ENCODE results near the gene FGF12.

The FGF12 gene

GRCh38 chr3:192417017-192417416 lies 310.3 kb downstream of the FGF12 start:
- DNase-seq (ENCODE audit: low read depth, low spot score): peak; percentile 46

- DNase-seq (ENCODE audit: low read depth, low spot score): no peak
These were observed 313.9 kb downstream of the FGF12 start for GRCh38 chr3:192413461-192413860.

- no peak for DNase-seq (ENCODE audit: low read depth, low spot score)
These were observed 316.7 kb downstream of the FGF12 start for GRCh38 chr3:192410684-192410960.

GRCh38 chr3:192409838-192410683 lies 317.3 kb downstream of the FGF12 start:
- peak; percentile 80 for DNase-seq (ENCODE audit: low read depth, low spot score)

- DNase-seq (ENCODE audit: low read depth, low spot score): peak; percentile 79
These were observed 318.0 kb downstream of the FGF12 start for GRCh38 chr3:192409201-192409837.

- DNase-seq (ENCODE audit: low read depth, low spot score): peak; percentile 58
These were observed 318.6 kb downstream of the FGF12 start for GRCh38 chr3:192408647-192409200.

- peak; percentile 80 for DNase-seq (ENCODE audit: low read depth, low spot score)
These were observed 319.2 kb downstream of the FGF12 start for GRCh38 chr3:192408007-192408646.

- DNase-seq (ENCODE audit: low read depth, low spot score): no peak
These were observed 327.6 kb downstream of the FGF12 start for GRCh38 chr3:192399767-192400166.

GRCh38 chr3:192397012-192397411 lies 330.3 kb downstream of the FGF12 start:
- no peak for DNase-seq (ENCODE audit: low read depth, low spot score)

GRCh38 chr3:192395506-192395905 lies 331.8 kb downstream of the FGF12 start:
- DNase-seq (ENCODE audit: low read depth, low spot score): no peak

GRCh38 chr3:192392986-192393385 lies 334.4 kb downstream of the FGF12 start:
- no peak for DNase-seq (ENCODE audit: low read depth, low spot score)

- DNase-seq (ENCODE audit: low read depth, low spot score): no peak
These were observed 344.5 kb downstream of the FGF12 start for GRCh38 chr3:192382861-192383260.

GRCh38 chr3:192373586-192373985 lies 353.8 kb downstream of the FGF12 start:
- no peak for DNase-seq (ENCODE audit: low read depth, low spot score)

GRCh38 chr3:192373032-192373431 lies 354.3 kb downstream of the FGF12 start:
- no peak for DNase-seq (ENCODE audit: low read depth, low spot score)

GRCh38 chr3:192372616-192373015 lies 354.7 kb downstream of the FGF12 start:
- DNase-seq (ENCODE audit: low read depth, low spot score): no peak

- DNase-seq (ENCODE audit: low read depth, low spot score): no peak
These were observed 355.4 kb downstream of the FGF12 start for GRCh38 chr3:192371870-192372400.

- no peak for DNase-seq (ENCODE audit: low read depth, low spot score)
These were observed 359.7 kb downstream of the FGF12 start for GRCh38 chr3:192367616-192368015.

- no peak for DNase-seq (ENCODE audit: low read depth, low spot score)
These were observed 360.4 kb downstream of the FGF12 start for GRCh38 chr3:192366916-192367315.

GRCh38 chr3:192365571-192365970 lies 361.8 kb downstream of the FGF12 start:
- DNase-seq (ENCODE audit: low read depth, low spot score): no peak

GRCh38 chr3:192364316-192364715 lies 363.0 kb downstream of the FGF12 start:
- no peak for DNase-seq (ENCODE audit: low read depth, low spot score)

- no peak for DNase-seq (ENCODE audit: low read depth, low spot score)
These were observed 372.7 kb downstream of the FGF12 start for GRCh38 chr3:192354687-192355086.

GRCh38 chr3:192352142-192352541 lies 375.2 kb downstream of the FGF12 start:
- DNase-seq (ENCODE audit: low read depth, low spot score): peak; percentile 42
